ENCODE results near the gene BOD1L1. TPM values are rescaled to one million over a fixed set of nuclear protein-coding genes. Genes with fewer than 3 reads are reported as not detected.

Gene BOD1L1
- total and polyA plus RNA-seq, 2 experiments from 2014 or later: 11.9 to 29.1 TPM

DNA sequence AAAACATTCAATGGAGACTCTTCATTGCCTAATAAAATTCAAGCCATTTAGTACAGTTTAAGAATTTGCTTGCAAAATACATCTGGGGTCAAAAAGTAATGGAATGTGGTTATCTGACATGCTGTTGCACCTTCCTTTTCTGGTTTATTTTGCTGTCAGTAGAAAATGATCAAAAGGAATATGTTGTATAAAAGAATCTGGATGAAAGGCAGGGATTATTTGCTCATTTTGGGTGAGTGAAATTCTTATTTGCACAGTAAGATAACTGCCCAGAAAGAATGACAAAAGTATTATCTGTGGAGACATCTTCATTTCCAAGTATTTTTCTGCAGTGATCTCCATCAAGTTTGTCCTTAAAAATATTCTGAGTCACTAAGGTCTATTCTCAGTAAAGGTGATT is 30.4 kb downstream of the BOD1L1 start:
- H3K36me3 ChIP-seq (replicated peaks; ENCODE audit: insufficient read depth, low read depth): no peaks in the 10 kb centered on the region
- no peaks in the 10 kb centered on the region for H3K79me2 ChIP-seq
- H3K9me3 ChIP-seq (ENCODE audit: low read depth): no peaks in the 10 kb centered on the region
- H4K20me1 ChIP-seq (ENCODE audit: insufficient read depth, poor library complexity, severe bottlenecking): no peaks in the 10 kb centered on the region
- no peaks in the 10 kb centered on the region for H3K9me2 ChIP-seq (replicated peaks; ENCODE audit: insufficient read depth)
- no peaks in the 10 kb centered on the region for H3K4me1 ChIP-seq (ENCODE audit: insufficient read depth)
- no peak overlapping the region for H3K4me2 ChIP-seq
- TF ChIP-seq, protein P1, sequence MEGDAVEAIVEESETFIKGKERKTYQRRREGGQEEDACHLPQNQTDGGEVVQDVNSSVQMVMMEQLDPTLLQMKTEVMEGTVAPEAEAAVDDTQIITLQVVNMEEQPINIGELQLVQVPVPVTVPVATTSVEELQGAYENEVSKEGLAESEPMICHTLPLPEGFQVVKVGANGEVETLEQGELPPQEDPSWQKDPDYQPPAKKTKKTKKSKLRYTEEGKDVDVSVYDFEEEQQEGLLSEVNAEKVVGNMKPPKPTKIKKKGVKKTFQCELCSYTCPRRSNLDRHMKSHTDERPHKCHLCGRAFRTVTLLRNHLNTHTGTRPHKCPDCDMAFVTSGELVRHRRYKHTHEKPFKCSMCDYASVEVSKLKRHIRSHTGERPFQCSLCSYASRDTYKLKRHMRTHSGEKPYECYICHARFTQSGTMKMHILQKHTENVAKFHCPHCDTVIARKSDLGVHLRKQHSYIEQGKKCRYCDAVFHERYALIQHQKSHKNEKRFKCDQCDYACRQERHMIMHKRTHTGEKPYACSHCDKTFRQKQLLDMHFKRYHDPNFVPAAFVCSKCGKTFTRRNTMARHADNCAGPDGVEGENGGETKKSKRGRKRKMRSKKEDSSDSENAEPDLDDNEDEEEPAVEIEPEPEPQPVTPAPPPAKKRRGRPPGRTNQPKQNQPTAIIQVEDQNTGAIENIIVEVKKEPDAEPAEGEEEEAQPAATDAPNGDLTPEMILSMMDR (IDR thresholded peaks at IDR 0.05; ENCODE audit: poor library complexity): no peak
- no peak for TF ChIP-seq EZH2 (IDR thresholded peaks at IDR 0.05; ENCODE audit: borderline replicate concordance)
- no peak overlapping the region for H3K27ac ChIP-seq
- H3K27me3 ChIP-seq: no peaks in the 10 kb centered on the region
- H3K4me3 ChIP-seq: no peak overlapping the region
- DNase-seq (ENCODE audit: low spot score): no peak
- H2AFZ ChIP-seq: no peak overlapping the region

- WGBS (ENCODE audit: low lambda C conversion rate, missing lambda C conversion rate): 92% methylated on average over 4 of the region's 4 CpGs
- Histone ChIP-seq H3K36me3 (replicated peaks; ENCODE audit: insufficient read depth, low read depth) (no peaks in the 10 kb centered on the region), H3K27ac (no peak overlapping the region), H3K79me2 (no peaks in the 10 kb centered on the region), H3K4me3 (no peak overlapping the region), H4K20me1 (ENCODE audit: insufficient read depth, poor library complexity, severe bottlenecking) (no peaks in the 10 kb centered on the region), H3K4me2 (no peak overlapping the region), H3K9me2 (replicated peaks; ENCODE audit: insufficient read depth) (no peaks in the 10 kb centered on the region), H2AFZ (no peak overlapping the region), H3K4me1 (ENCODE audit: insufficient read depth) (no peaks in the 10 kb centered on the region), H3K9me3 (ENCODE audit: low read depth) (no peaks in the 10 kb centered on the region), H3K27me3 (no peaks in the 10 kb centered on the region)
- DNase-seq (ENCODE audit: low spot score): no peak
- TF ChIP-seq EZH2phosphoT487 (IDR thresholded peaks at IDR 0.05; ENCODE audit: low read depth, severe bottlenecking, unreplicated experiment): no peak
- TF ChIP-seq EZH2 (IDR thresholded peaks at IDR 0.05; ENCODE audit: borderline replicate concordance): no peak
- TF ChIP-seq, protein P1 (IDR thresholded peaks at IDR 0.05; ENCODE audit: poor library complexity): no peak
Measured at GRCh38 chr4:13592220-13592619, 35.3 kb downstream of the BOD1L1 start.

- no peak overlapping the region for H3K27ac ChIP-seq
- TF ChIP-seq, protein P1 (IDR thresholded peaks at IDR 0.05; ENCODE audit: poor library complexity): no peak
- TF ChIP-seq EZH2phosphoT487 (IDR thresholded peaks at IDR 0.05; ENCODE audit: low read depth, severe bottlenecking, unreplicated experiment) (no peak), EZH2 (IDR thresholded peaks at IDR 0.05; ENCODE audit: borderline replicate concordance) (no peak)
- 95% methylated on average over 2 of the region's 2 CpGs for WGBS (ENCODE audit: low lambda C conversion rate, missing lambda C conversion rate)
- no peak overlapping the region for H3K4me3 ChIP-seq
- H2AFZ ChIP-seq: no peak overlapping the region
- no peaks in the 10 kb centered on the region for H3K9me2 ChIP-seq (replicated peaks; ENCODE audit: insufficient read depth)
- no peak for DNase-seq (ENCODE audit: low spot score)
- no peaks in the 10 kb centered on the region for H4K20me1 ChIP-seq (ENCODE audit: insufficient read depth, poor library complexity, severe bottlenecking)
- H3K9me3 ChIP-seq (ENCODE audit: low read depth): no peaks in the 10 kb centered on the region
- no peaks in the 10 kb centered on the region for H3K4me1 ChIP-seq (ENCODE audit: insufficient read depth)
- no peaks in the 10 kb centered on the region for H3K36me3 ChIP-seq (replicated peaks; ENCODE audit: insufficient read depth, low read depth)
- no peaks in the 10 kb centered on the region for H3K79me2 ChIP-seq
- no peaks in the 10 kb centered on the region for H3K27me3 ChIP-seq
- H3K4me2 ChIP-seq: no peak overlapping the region
Measured at GRCh38 chr4:13590766-13591165, 36.8 kb downstream of the BOD1L1 start.

- no peaks in the 10 kb centered on the region for H3K36me3 ChIP-seq (replicated peaks; ENCODE audit: insufficient read depth, low read depth)
- no peaks in the 10 kb centered on the region for H3K4me1 ChIP-seq (ENCODE audit: insufficient read depth)
- no peaks in the 10 kb centered on the region for H3K9me3 ChIP-seq (ENCODE audit: low read depth)
- H3K27me3 ChIP-seq: no peaks in the 10 kb centered on the region
- no peak overlapping the region for H3K4me3 ChIP-seq
- no peak overlapping the region for H2AFZ ChIP-seq
- TF ChIP-seq EZH2phosphoT487 (IDR thresholded peaks at IDR 0.05; ENCODE audit: low read depth, severe bottlenecking, unreplicated experiment) (no peak), EZH2 (IDR thresholded peaks at IDR 0.05; ENCODE audit: borderline replicate concordance) (no peak)
- TF ChIP-seq, protein P1 (IDR thresholded peaks at IDR 0.05; ENCODE audit: poor library complexity): no peak
- no peak for DNase-seq (ENCODE audit: low spot score)
- no peaks in the 10 kb centered on the region for H3K79me2 ChIP-seq
- no peak overlapping the region for H3K4me2 ChIP-seq
- no peaks in the 10 kb centered on the region for H3K9me2 ChIP-seq (replicated peaks; ENCODE audit: insufficient read depth)
- no peaks in the 10 kb centered on the region for H4K20me1 ChIP-seq (ENCODE audit: insufficient read depth, poor library complexity, severe bottlenecking)
- no peak overlapping the region for H3K27ac ChIP-seq
Measured at GRCh38 chr4:13588954-13589353, 38.6 kb downstream of the BOD1L1 start.
